Measurements from ENCODE around the gene TSPYL4. TPM values are rescaled to one million over a fixed set of nuclear protein-coding genes. Genes with fewer than 3 reads are reported as not detected.

Gene TSPYL4
- total and polyA plus RNA-seq, 2 donors (not counting 3 experiments of a cell fraction or from before 2014, with no cell fraction given), result 24.5 to 43.1 TPM

DNA sequence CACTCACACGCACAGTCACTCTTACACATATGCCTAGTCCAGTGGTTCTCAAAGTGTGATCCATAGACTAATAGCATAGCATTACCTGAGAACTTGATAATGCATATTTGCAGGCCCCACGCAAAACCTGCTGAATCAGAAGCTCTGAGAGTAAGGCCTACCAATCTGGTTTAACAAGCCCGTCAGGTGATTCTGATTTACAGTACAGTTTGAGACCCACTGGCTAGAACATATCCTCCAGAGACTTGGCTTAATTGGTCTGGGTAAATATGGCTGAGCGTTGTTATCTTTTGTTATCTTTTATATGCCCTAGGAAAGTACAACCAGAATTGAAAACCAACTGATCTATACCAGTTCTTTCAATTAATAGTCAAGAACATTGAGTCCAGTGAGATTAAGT, 9.6 kb downstream of the TSPYL4 start:
- Histone ChIP-seq H3K9me3 (replicated peaks; ENCODE audit: control insufficient read depth, insufficient read depth, low read length) (no peaks in the 10 kb centered on the region), H3K36me3 (ENCODE audit: control insufficient read depth in 2 of 2, extremely low read depth in 1 of 2, insufficient read depth in 2 of 2, low read length in 2 of 2) (peaks cover 0 to 2% of the 10 kb centered on the region in 2 experiments), H4K20me1 (replicated peaks; ENCODE audit: control insufficient read depth, extremely low read depth, insufficient read depth, low read length) (no peaks in the 10 kb centered on the region), H3K4me1 (ENCODE audit: control insufficient read depth, extremely low read depth, insufficient read depth, low read length) (peaks cover 12% of the 10 kb centered on the region), H2AFZ (ENCODE audit: low read depth, low read length) (no peak overlapping the region), H3K4me3 (replicated peaks in 1 of 3; ENCODE audit: insufficient read depth in 1 of 3, low read depth in 1 of 3, low read length in 3 of 3) (no peak overlapping the region), H3K79me2 (ENCODE audit: control insufficient read depth, insufficient read depth, low read length) (no peaks in the 10 kb centered on the region), H3K27ac (ENCODE audit: insufficient read depth, low read depth, low read length) (no peak overlapping the region), H3K4me2 (ENCODE audit: insufficient read depth, low read length) (no peak overlapping the region), H3K9ac (replicated peaks; ENCODE audit: extremely low read depth, insufficient read depth, low read length) (no peak overlapping the region), H3K9me1 (replicated peaks; ENCODE audit: control insufficient read depth, extremely low read depth, insufficient read depth, low read length) (no peaks in the 10 kb centered on the region), H3K27me3 (ENCODE audit: control insufficient read depth in 2 of 2, insufficient read depth in 2 of 2, low read length in 2 of 2) (no peaks in the 10 kb centered on the region)
- no TSS peak for BruUV-seq (replicated peaks)
- intact Hi-C loops (cut with micrococcal nuclease) (no loop called here), dilution Hi-C loops (cut with MboI; ENCODE audit: extremely low pct_ligation_motif_present, low sequenced_read_pairs) (no loop called here)
- FAIRE-seq (no peak), DNase-seq (ENCODE audit: low read depth, low spot score) (no peak)
- CTCF ChIA-PET, result interaction anchor here (1.6 kb wide), 1 partner anchor 35 kb away, joined by 3 read pairs; the partner anchor contains the start of gene TSPYL1
- TF ChIP-seq, protein P1, sequence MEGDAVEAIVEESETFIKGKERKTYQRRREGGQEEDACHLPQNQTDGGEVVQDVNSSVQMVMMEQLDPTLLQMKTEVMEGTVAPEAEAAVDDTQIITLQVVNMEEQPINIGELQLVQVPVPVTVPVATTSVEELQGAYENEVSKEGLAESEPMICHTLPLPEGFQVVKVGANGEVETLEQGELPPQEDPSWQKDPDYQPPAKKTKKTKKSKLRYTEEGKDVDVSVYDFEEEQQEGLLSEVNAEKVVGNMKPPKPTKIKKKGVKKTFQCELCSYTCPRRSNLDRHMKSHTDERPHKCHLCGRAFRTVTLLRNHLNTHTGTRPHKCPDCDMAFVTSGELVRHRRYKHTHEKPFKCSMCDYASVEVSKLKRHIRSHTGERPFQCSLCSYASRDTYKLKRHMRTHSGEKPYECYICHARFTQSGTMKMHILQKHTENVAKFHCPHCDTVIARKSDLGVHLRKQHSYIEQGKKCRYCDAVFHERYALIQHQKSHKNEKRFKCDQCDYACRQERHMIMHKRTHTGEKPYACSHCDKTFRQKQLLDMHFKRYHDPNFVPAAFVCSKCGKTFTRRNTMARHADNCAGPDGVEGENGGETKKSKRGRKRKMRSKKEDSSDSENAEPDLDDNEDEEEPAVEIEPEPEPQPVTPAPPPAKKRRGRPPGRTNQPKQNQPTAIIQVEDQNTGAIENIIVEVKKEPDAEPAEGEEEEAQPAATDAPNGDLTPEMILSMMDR (IDR thresholded peaks at IDR 0.05; ENCODE audit: extremely low read depth in 1 of 2, insufficient read depth in 1 of 2, low read depth in 1 of 2, low read length in 2 of 2), result no peak
- TF ChIP-seq POLR2A (IDR thresholded peaks at IDR 0.05; ENCODE audit: low read depth, low read length) (no peak), GATA2 (IDR thresholded peaks at IDR 0.05; ENCODE audit: insufficient read depth, insufficient read length, low read depth, low read length) (no peak), POLR2AphosphoS5 (IDR thresholded peaks at IDR 0.05; ENCODE audit: insufficient read depth, low read depth, low read length) (no peak), JUN (IDR thresholded peaks at IDR 0.05; ENCODE audit: borderline replicate concordance, insufficient read depth, insufficient read length, low read depth) (no peak), EZH2 (IDR thresholded peaks at IDR 0.05; ENCODE audit: borderline replicate concordance, low read depth, low read length, severe bottlenecking) (no peak), MYC (IDR thresholded peaks at IDR 0.05; ENCODE audit: low read depth, low read length) (no peak), FOS (IDR thresholded peaks at IDR 0.05; ENCODE audit: borderline replicate concordance, insufficient read depth, low read length) (no peak)
- TF ChIP-seq, protein P2, sequence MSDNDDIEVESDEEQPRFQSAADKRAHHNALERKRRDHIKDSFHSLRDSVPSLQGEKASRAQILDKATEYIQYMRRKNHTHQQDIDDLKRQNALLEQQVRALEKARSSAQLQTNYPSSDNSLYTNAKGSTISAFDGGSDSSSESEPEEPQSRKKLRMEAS (IDR thresholded peaks at IDR 0.05; ENCODE audit: insufficient read depth, insufficient read length), result no peak
- POLR2A ChIA-PET, result no interaction called here

Measured in endothelial cell of umbilical vein (primary cell).